VCaP (cell line): ENCODE results near the gene ARAP2.

Experiments
- H3K27ac ChIP-seq: fragments of 450-650 bp; 2 replicates; pipeline ENCODE4 v1.5.1; 2017
- TF ChIP-seq, protein P1 (sequence below): fragments of 450-650 bp; conservative IDR thresholded peaks from 2 replicates; pipeline ENCODE4 v1.5.1; 2017; ENCODE audit warnings: mild to moderate bottlenecking, moderate library complexity

Gene ARAP2

GRCh38 chr4:36065274-36065871 is 178.9 kb downstream of the ARAP2 start:
- TF ChIP-seq, protein P1, sequence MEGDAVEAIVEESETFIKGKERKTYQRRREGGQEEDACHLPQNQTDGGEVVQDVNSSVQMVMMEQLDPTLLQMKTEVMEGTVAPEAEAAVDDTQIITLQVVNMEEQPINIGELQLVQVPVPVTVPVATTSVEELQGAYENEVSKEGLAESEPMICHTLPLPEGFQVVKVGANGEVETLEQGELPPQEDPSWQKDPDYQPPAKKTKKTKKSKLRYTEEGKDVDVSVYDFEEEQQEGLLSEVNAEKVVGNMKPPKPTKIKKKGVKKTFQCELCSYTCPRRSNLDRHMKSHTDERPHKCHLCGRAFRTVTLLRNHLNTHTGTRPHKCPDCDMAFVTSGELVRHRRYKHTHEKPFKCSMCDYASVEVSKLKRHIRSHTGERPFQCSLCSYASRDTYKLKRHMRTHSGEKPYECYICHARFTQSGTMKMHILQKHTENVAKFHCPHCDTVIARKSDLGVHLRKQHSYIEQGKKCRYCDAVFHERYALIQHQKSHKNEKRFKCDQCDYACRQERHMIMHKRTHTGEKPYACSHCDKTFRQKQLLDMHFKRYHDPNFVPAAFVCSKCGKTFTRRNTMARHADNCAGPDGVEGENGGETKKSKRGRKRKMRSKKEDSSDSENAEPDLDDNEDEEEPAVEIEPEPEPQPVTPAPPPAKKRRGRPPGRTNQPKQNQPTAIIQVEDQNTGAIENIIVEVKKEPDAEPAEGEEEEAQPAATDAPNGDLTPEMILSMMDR = no peak
- no peak overlapping the region for H3K27ac ChIP-seq

DNA sequence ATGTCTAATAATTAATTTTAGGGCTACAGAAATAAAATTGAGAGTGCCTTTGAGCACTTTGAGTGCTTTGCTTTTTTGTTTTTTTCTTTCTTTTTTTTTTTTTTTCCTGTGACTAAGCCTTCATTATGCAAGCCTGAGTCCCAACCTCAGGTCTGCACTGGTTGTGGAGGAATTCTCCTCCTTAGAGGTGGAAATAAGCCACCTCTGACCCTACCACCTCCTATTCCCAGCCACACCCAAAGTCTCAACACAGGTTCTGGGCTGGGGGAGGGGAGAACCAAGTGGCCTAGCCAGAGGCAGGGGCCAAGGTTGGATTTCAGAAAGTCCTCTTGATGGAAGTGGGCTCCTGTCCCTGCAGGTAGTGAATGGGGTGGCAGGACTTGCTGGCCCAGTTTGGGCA is 180.2 kb downstream of the ARAP2 start:
- H3K27ac ChIP-seq = no peak overlapping the region
- TF ChIP-seq, protein P1 = no peak

DNA sequence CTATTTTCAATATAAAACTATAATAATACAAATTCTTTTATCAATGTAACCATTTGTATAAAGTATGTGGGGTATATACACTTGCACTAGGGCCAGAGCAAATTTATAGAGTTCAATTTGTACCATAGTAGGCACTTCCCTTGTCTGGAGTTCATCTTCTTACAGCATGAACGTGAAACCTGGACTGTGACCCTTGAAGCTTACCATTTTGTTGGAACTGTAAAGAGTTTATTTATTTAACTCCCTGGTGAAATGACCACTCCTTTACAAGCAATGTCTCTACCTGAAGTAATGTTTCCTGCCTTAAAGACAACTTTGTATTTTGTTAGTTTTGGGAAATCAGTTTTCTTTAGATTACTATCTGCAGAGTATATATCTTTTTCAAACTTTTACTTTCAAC is 188.2 kb downstream of the ARAP2 start:
- TF ChIP-seq, protein P1 = no peak
- peak overlapping the region; percentile 50; the same call in 1 of the 2 replicates for H3K27ac ChIP-seq

GRCh38 chr4:36054694-36055422 is 189.5 kb downstream of the ARAP2 start:
- H3K27ac ChIP-seq = peak overlapping the region; percentile 50
- TF ChIP-seq, protein P1 = no peak

GRCh38 chr4:36053930-36054329 is 190.4 kb downstream of the ARAP2 start:
- no peak overlapping the region for H3K27ac ChIP-seq
- TF ChIP-seq, protein P1 = no peak

DNA sequence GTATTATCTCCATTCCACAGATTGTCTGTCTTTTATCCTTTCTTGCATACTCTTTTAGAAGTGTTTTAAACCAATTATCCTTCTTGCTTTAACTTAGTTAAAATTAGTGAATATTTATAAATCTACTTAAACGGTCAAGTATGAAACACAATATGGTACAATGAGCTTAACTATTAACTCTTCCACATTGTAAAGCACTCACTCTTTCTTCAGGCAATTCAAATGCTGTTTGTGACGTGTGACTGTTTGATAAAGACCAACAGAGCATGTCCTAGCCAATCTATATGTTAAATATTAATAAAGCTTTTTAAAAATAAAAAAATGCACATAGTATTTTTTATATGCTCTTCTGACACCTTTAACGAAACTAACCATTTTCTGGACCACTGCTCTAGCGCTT is 192.7 kb downstream of the ARAP2 start:
- no peak overlapping the region for H3K27ac ChIP-seq
- TF ChIP-seq, protein P1 = no peak

DNA sequence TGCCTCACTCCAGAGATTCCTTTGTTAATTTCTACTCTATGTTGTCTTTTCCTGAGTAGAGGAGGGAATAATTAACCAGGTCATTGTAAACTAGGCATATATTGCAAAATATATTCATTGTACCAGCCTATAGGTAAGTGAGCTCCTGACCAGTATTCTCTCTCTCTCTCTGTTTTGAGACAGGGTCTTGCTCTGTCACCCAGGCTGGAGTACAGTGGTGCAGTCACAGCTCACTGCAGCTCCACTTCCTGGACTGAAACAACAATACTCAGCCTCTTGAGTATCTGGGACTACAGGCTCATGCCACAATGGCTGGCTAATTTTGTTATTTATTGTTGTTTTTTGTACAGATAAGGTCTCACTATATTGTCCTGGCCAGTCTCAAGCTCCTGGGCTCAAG is 198.3 kb downstream of the ARAP2 start:
- TF ChIP-seq, protein P1 = no peak
- H3K27ac ChIP-seq = no peak overlapping the region
